A673 (cell line): ENCODE data around the gene TBC1D2. TPM values are rescaled to one million over a fixed set of nuclear protein-coding genes. Genes with fewer than 3 reads are reported as not detected.

Source experiments
- BruUV-seq: library from RNA; stranded (reverse); fragments of 400-500 nt; replicated peaks from 2 replicates; lab custom pipeline; 2021; lab: Mats Ljungman, UMichigan
- CTCF ChIA-PET: fragments of 300-600 bp; sonication (Branson Sonifier 250); formaldehyde crosslinking; loops from one replicate; lab custom pipeline; 2022; ENCODE audit warnings: antibody characterized with exemption; lab: Charles Lee
- POLR2A ChIA-PET: fragments of 300-600 bp; sonication (Branson Sonifier 250); formaldehyde crosslinking; loops from one replicate; lab custom pipeline; 2022; ENCODE audit warnings: antibody characterized with exemption; ENCODE audit not compliant: low non-redundant PET; lab: Charles Lee
- DNase-seq: peaks from one replicate; pipeline ENCODE4 v3.0.0-alpha.2; 2015; ENCODE audit warnings: low spot score
- H3K27ac ChIP-seq: fragments of 200-600 bp; sonication (generic); 2 replicates; pipeline ENCODE4 v1.5.1; 2016; ENCODE audit warnings: mixed run types, low read depth, mild to moderate bottlenecking, mixed read lengths, antibody characterized with exemption, low read length; ENCODE audit not compliant: poor library complexity, severe bottlenecking
- H3K27me3 ChIP-seq: fragments of 200-600 bp; sonication (generic); replicated peaks from 2 replicates; pipeline ENCODE4 v1.6.1; 2017; ENCODE audit warnings: mixed run types, low read depth, mild to moderate bottlenecking, mixed read lengths, antibody characterized with exemption, low read length; ENCODE audit not compliant: insufficient read depth, poor library complexity
- H3K36me3 ChIP-seq: fragments of 200-600 bp; sonication (generic); 2 replicates; pipeline ENCODE4 v1.6.1; 2016; ENCODE audit warnings: mixed run types, mild to moderate bottlenecking, mixed read lengths, antibody characterized with exemption, low read length; ENCODE audit not compliant: insufficient read depth, poor library complexity, severe bottlenecking
- H3K4me1 ChIP-seq: fragments of 200-600 bp; sonication (generic); 2 replicates; pipeline ENCODE4 v1.6.1; 2017; ENCODE audit warnings: mixed run types, mild to moderate bottlenecking, mixed read lengths, antibody characterized with exemption, low read length; ENCODE audit not compliant: insufficient read depth, poor library complexity, severe bottlenecking
- H3K4me3 ChIP-seq: fragments of 200-600 bp; sonication (generic); 2 replicates; pipeline ENCODE4 v1.5.1; 2016; ENCODE audit warnings: low read depth, mixed run types, mild to moderate bottlenecking, mixed read lengths, low read length; ENCODE audit not compliant: poor library complexity, severe bottlenecking
- H3K9me3 ChIP-seq: fragments of 200-600 bp; sonication (generic); 2 replicates; pipeline ENCODE4 v1.6.1; 2016; ENCODE audit warnings: mixed run types, low read depth, mild to moderate bottlenecking, mixed read lengths, antibody characterized with exemption, low read length; ENCODE audit not compliant: poor library complexity, severe bottlenecking
- EZH2 ChIP-seq: fragments of 200-600 bp; sonication (generic); IDR thresholded peaks from 2 replicates; pipeline ENCODE4 v1.6.1; 2017; ENCODE audit warnings: borderline replicate concordance, low read depth, mild to moderate bottlenecking, mixed read lengths, antibody characterized with exemption, low read length; ENCODE audit not compliant: poor library complexity, severe bottlenecking
- intact Hi-C: fragments of 100-400 bp; cut with micrococcal nuclease; formaldehyde crosslinking; loops from one replicate; pipeline ENCODE4 v1.10.0; 2022; ENCODE audit not compliant: unreplicated experiment
- total RNA-seq: library from RNA; stranded (reverse); gene quantifications from 2 replicates; pipeline ENCODE4 v1.2.3, GENCODE V29; 2021
- TF ChIP-seq, protein P1 (sequence below): fragments of 300-800, 200-600 bp; sonication (generic); conservative IDR thresholded peaks from 2 replicates; pipeline ENCODE4 v1.5.1; 2017; ENCODE audit warnings: low read depth, mild to moderate bottlenecking, antibody characterized with exemption, low read length, moderate library complexity, mixed read lengths

Gene TBC1D2
- total RNA-seq, 1 experiment from 2014 or later, result 3.2 TPM

DNA sequence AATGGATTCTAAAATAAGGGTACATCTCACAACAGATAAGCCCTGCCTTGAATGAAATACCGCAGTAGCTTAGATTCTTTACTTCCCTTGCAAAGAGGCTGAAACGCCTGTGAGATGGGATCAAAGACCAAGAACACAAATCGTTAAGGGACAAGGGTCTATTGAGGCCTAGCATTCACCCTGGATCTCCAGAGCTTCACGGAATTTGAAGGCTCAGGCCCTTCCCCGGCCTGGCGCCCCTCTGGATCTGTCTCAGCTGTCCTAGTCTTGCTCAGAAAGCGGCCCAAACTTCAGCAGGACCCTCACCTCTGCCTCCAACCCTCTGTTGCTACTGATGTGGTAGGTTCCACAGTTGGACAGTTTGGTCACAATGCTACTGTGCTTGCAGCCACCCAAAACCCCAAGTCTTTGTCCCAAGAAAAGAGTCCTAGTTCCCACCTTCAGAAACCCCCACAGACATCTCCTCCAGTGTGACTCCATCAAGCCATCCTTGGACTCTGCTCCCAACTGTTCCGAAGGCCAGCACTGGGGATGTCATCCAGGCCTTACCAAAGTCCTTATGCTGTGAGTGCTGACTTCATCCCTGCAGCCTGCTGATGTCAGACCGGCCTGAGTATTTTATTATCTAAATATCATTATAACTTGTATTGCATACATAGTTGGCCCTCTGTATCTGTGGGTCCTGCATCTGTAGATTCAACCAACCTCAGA, 72.4 kb downstream of the TBC1D2 start:
- H3K4me3 ChIP-seq, result no peak overlapping the region
- H3K4me1 ChIP-seq, result no peaks in the 10 kb centered on the region
- no TSS peak for BruUV-seq
- CTCF ChIA-PET, result interaction anchor here (0.6 kb wide), 1 partner anchor 9 kb away, joined by 4 read pairs; the partner anchor contains the start of gene CORO2A
- H3K9me3 ChIP-seq, result no peaks in the 10 kb centered on the region
- intact Hi-C loops, result no loop called here
- TF ChIP-seq, protein P1, sequence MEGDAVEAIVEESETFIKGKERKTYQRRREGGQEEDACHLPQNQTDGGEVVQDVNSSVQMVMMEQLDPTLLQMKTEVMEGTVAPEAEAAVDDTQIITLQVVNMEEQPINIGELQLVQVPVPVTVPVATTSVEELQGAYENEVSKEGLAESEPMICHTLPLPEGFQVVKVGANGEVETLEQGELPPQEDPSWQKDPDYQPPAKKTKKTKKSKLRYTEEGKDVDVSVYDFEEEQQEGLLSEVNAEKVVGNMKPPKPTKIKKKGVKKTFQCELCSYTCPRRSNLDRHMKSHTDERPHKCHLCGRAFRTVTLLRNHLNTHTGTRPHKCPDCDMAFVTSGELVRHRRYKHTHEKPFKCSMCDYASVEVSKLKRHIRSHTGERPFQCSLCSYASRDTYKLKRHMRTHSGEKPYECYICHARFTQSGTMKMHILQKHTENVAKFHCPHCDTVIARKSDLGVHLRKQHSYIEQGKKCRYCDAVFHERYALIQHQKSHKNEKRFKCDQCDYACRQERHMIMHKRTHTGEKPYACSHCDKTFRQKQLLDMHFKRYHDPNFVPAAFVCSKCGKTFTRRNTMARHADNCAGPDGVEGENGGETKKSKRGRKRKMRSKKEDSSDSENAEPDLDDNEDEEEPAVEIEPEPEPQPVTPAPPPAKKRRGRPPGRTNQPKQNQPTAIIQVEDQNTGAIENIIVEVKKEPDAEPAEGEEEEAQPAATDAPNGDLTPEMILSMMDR, result no peak
- TF ChIP-seq EZH2, result no peak
- H3K36me3 ChIP-seq, result no peaks in the 10 kb centered on the region
- no peak for DNase-seq
- POLR2A ChIA-PET, result no interaction called here
- no peak overlapping the region for H3K27ac ChIP-seq
- H3K27me3 ChIP-seq, result no peaks in the 10 kb centered on the region

DNA sequence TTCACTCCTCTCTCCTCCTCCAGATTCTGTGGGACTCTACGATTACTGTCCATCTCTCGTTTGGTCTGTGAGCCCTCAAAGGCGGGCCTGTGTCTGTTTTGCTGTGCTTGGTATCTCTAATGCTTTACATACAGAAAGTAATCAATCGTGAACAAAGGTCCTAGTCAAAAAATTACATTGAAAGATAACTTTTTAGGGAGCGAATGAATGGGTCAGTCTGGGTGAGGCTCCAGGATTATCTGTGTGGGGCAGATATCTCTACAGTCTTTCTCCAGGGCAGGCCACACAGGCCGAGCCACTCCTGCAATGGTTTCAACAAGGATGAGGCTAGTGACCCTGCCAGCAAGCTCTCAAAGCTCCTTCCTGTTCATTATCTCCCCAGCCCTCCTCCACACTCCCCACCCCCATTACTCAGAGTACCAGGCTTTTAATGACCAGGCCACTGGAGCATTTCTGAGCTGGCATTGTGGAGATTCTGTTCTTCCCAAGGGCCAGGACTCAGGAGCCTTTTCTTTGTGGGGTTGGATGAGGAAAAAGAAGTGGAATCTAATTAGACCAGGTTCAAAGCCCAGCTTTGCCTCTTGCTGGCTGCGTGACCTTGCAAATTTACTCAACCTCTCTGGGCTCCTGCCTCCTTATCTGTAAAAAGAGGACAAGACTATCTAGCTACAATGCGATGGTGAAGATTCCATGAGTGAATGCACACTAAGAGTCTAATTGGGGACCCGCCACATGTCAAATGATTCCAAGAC, 73.2 kb downstream of the TBC1D2 start:
- Histone ChIP-seq H3K27ac (no peak overlapping the region), H3K4me1 (no peaks in the 10 kb centered on the region), H3K9me3 (no peaks in the 10 kb centered on the region), H3K4me3 (no peak overlapping the region), H3K27me3 (no peaks in the 10 kb centered on the region), H3K36me3 (no peaks in the 10 kb centered on the region)
- TF ChIP-seq, protein P1, result no peak
- TF ChIP-seq EZH2, result no peak
- BruUV-seq, result no TSS peak
- ChIA-PET CTCF (no interaction called here), POLR2A (no interaction called here)
- intact Hi-C loops, result no loop called here
- DNase-seq, result no peak

DNA sequence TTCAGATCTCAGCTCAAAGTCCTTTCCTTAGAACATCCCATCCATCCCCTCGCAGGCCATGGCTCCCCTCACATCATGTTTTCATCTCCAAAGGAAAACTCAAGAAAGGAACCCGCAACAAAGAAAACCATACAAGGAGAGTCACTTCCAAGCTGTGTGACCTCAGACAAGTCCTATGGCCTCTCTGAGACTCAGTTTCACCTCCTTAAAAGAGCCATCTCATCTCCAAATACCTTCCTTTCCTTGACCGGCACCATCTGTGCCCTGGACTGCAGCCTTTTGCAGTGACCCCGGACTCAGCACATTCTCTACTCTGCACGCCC, 73.7 kb downstream of the TBC1D2 start:
- no TSS peak for BruUV-seq
- Histone ChIP-seq H3K4me3 (no peak overlapping the region), H3K9me3 (no peaks in the 10 kb centered on the region), H3K27ac (no peak overlapping the region), H3K36me3 (no peaks in the 10 kb centered on the region), H3K27me3 (no peaks in the 10 kb centered on the region), H3K4me1 (no peaks in the 10 kb centered on the region)
- DNase-seq, result no peak
- CTCF ChIA-PET, result no interaction called here
- intact Hi-C loops, result no loop called here
- POLR2A ChIA-PET, result interaction anchor here (0.6 kb wide), 1 partner anchor 1059 kb away, joined by 6 read pairs; no protein-coding TSS in a partner anchor
- TF ChIP-seq, protein P1, result no peak
- no peak for TF ChIP-seq EZH2
